Activated CD4-positive, alpha-beta T cell treated with anti-CD3 and anti-CD28 coated beads, Interleukin-2, amount 50 U/mL, for 16 hours (primary cell): ENCODE data around the gene STARD8.
A peak's percentile ranks its signal among the peaks of the same experiment; 100 is the strongest.

Experiments
- DNase-seq: peaks from one replicate; pipeline ENCODE4 v3.0.0-alpha.2; 2020

STARD8 gene

DNA sequence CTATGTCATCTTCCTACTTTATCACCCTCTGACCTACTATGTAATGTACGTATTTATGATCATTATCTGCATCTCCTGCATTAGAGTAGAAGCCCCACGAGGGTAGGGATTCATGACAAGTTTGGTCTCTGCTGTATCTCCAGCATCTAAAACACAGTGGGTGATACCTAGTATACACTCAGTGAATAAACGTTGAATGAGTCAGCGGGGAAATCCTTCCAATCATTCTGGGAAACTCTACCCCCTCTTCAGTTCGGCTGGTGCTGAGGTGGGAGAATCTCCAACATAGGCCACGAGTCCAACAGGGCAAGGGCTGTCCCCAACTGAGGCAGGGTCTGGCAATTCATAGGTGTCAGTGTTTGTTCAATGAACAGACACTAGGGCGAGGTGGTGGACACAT is 106.9 kb downstream of the STARD8 start:
- DNase-seq = peak; percentile 15

DNA sequence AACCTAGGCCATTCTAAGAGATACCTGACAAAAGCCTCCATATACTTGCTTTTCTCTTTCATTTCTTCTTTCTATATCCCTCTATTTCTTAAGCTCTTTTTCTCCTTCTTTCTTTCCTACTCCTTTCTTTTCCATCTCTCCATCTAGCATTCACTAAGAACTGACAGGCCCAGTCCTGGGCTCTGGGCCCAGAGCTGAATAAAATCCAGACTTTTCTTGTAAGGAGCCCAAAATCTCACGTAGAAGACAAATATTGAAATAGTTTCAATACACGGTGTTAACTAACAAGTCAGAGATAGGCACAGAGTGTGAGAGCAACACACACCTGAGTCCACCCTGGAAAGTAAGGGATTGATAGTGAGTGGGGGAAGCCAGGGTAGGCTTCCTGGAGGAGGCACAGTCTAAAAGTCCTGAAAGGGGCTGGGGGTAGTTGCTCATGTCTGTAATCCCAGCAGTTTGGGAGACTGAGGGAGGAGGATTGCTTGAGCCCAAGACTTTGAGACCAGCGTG is 108.2 kb downstream of the STARD8 start:
- DNase-seq = no peak

DNA sequence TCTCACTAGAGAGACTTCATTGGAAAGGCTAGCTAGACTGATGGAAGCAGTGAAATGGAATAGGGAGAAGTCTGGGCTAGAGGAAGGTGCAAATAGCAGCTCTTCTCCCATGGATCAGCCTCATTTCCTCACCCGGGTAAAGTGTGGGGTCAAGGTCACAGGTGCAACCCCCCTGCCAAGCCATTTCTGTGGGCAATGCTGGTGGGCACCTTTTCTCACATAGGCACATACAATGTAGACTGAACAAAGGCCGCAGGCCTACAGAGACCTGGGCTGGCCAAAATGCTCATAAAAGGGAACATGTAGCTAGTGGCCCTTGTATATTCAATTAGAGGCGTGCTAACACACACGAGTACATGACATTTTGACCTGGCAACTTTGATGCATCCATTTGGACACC is 109.9 kb downstream of the STARD8 start:
- no peak for DNase-seq

DNA sequence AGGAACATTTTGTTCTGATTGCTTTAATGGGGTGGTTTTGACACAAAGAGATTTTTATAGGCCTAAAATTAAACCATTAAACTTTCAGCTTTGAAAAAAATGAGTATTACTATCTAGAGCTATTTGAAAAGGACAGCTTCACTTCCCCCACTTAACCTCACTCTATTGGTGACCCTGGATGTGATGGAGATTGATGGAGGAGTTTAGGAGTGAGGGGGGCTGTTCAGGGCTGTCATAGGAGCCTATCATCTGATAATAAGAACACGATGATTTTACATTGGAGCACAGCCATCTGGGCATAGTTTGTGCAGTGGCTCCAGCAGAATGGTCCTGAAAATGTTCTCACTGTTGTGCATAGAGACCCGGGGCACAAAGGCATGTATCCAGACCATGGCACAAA is 110.3 kb downstream of the STARD8 start:
- no peak for DNase-seq

DNA sequence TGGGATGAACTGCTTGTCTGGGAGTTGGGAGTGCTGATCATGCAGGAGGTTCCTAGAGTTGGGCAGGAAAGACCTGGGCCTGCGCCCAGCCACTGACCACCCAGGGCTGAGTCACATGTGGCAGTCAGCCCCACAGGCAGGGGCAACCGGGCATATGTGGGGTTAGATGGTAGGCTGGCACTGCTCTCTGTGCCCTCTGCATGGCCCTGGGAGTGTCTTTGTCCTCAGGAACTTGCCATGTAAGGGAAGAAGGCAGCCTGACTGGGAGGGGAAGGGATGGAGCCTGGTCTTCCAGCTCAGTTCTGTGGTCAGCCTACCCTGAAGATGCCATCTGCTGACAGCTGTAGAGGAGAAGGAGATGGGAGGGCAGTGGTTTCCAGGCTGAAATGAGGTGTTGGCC is 111.2 kb downstream of the STARD8 start:
- DNase-seq = no peak

DNA sequence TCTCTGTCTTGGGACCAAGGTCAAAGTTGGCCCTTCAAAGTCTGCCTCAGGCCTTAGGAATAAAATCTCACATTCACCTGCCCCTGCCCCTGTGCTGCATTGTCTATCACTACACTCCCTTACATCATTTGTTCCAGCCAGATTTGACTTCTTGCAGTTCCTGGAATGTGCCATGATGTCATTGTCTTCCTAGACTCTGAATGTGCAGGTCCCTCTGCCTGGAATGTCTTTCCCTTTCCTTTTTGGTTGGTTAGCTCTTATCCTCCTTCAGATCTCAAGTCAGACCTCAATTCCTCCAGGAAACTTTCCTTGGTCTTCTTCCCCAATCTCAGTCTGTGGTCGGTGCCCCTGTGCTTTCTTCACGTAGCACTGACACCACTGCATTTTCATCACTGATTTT is 113.6 kb downstream of the STARD8 start:
- no peak for DNase-seq

DNA sequence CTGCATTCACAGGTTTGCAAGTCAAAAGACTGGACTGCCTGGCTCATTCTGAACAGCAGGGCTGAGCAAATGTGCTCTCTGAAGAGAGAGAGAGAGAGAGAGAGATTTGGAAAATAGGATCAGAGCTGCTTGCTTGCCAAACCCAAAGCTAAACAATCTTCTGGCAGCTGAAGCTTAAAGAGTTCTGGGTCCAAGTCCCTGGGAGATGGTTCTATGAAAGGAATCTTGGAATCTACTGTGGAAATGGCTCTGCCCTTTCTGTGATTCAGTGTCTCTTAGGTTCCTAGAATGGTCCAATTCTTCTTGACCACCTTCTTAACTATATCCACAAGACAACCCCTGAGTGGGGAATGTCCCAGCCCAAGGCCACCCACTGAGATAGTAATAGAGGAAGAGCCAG is 115.3 kb downstream of the STARD8 start:
- DNase-seq = no peak

DNA sequence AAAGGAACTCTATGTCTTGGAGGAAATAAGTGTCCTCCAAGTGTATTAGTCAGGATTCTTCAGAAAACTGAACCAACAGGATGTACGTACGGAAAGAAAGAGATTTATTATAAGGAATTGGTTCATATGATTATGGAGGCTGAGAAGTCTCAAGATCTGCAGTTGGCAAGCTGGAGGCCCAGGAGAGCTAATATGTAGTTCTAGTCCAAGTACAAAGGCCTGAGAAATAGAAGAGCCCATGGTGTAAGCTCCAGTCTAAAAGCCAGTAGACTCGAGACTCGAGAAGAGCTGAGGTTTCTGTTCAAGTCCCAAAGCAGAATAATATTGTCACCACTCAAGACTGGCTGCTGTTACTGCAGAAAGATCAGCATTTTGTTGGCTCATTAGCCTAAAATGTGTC is 116.0 kb downstream of the STARD8 start:
- no peak for DNase-seq
